NCI-H2107 treated with DMSO at 0.1 percent for 48 hours (cell line): ENCODE measurements around the gene ALDOC.
"Not testable (repeated sequence)": the region's sequence is repeated elsewhere in the genome, so short reads cannot be mapped to it uniquely, and the experiment has no call there.

Source experiments
- DNase-seq: peaks from one replicate; lab custom pipeline; 2025; ENCODE audit not compliant: unreplicated experiment; lab: John Stamatoyannopoulos, UW

The ALDOC gene

GRCh38 chr17:28584434-28584833, 7.7 kb upstream of the ALDOC start:
- no peak for DNase-seq

- DNase-seq, result no peak
These were observed 5.8 kb upstream of the ALDOC start for GRCh38 chr17:28582513-28582912.

GRCh38 chr17:28580959-28581358, 4.3 kb upstream of the ALDOC start:
- DNase-seq, result no peak

GRCh38 chr17:28579526-28579925, 2.8 kb upstream of the ALDOC start:
- DNase-seq, result no peak

- DNase-seq, result no peak
These were observed 1.8 kb upstream of the ALDOC start for GRCh38 chr17:28578246-28579195.

GRCh38 chr17:28577466-28577824, 750 bp upstream of the ALDOC start:
- DNase-seq, result no peak

- not testable (repeated sequence) for DNase-seq
These were observed 679 bp downstream of the ALDOC start for GRCh38 chr17:28576016-28576415.

GRCh38 chr17:28575126-28575795, 1.4 kb downstream of the ALDOC start:
- DNase-seq, result no peak

GRCh38 chr17:28574526-28574925, 2.2 kb downstream of the ALDOC start:
- no peak for DNase-seq

- DNase-seq, result no peak
These were observed 2.7 kb downstream of the ALDOC start for GRCh38 chr17:28573966-28574480.

- no peak for DNase-seq
These were observed 3.2 kb downstream of the ALDOC start for GRCh38 chr17:28573521-28573920.

GRCh38 chr17:28573040-28573380, 3.7 kb downstream of the ALDOC start:
- no peak for DNase-seq

GRCh38 chr17:28572259-28573039, 4.2 kb downstream of the ALDOC start:
- no peak for DNase-seq

GRCh38 chr17:28571361-28572122, 5.2 kb downstream of the ALDOC start, which contains the start of gene PIGS:
Gene PIGS, minus strand, starts transcription at chr17:28571524. Its CDS starts 28 bp downstream, at chr17:28571496.
- peak; percentile 92 for DNase-seq

GRCh38 chr17:28570716-28571360, 5.9 kb downstream of the ALDOC start:
- DNase-seq, result peak; percentile 7

GRCh38 chr17:28569446-28569845, 7.2 kb downstream of the ALDOC start:
- no peak for DNase-seq

- no peak for DNase-seq
These were observed 9.1 kb downstream of the ALDOC start for GRCh38 chr17:28567604-28568003.

- no peak for DNase-seq
These were observed 13.2 kb downstream of the ALDOC start for GRCh38 chr17:28563475-28563874.

- DNase-seq, result no peak
These were observed 21.7 kb downstream of the ALDOC start for GRCh38 chr17:28555022-28555421.

- DNase-seq, result no peak
These were observed 22.1 kb downstream of the ALDOC start for GRCh38 chr17:28554565-28554964.
